Measurements from ENCODE around the gene ASIC4.
A peak's percentile ranks its signal among the peaks of the same experiment; 100 is the strongest.

Gene ASIC4

GRCh38 chr2:219492575-219492974, 21.7 kb upstream of the ASIC4 start:
- Histone ChIP-seq H3K4me1 (ENCODE audit: control insufficient read depth, insufficient read depth, low read length) (peaks cover 26% of the 10 kb centered on the region), H3K27ac (ENCODE audit: low read depth, low read length) (no peak overlapping the region; the same call in 1 of the 2 replicates), H3K36me3 (ENCODE audit: control insufficient read depth, insufficient read depth, low read length) (no peaks in the 10 kb centered on the region), H3K9me3 (ENCODE audit: control insufficient read depth, insufficient read depth, low read depth, low read length) (no peaks in the 10 kb centered on the region), H3K4me3 (ENCODE audit: low read depth, low read length) (no peak overlapping the region), H3K9ac (ENCODE audit: low read length) (no peak overlapping the region), H3K27me3 (ENCODE audit: control insufficient read depth, insufficient read depth, low read length) (peaks cover 63% of the 10 kb centered on the region)

- H3K36me3 ChIP-seq (ENCODE audit: control insufficient read depth, insufficient read depth, low read length) = no peaks in the 10 kb centered on the region
- peaks cover 63% of the 10 kb centered on the region for H3K27me3 ChIP-seq (ENCODE audit: control insufficient read depth, insufficient read depth, low read length)
- no peak overlapping the region for H3K9ac ChIP-seq (ENCODE audit: low read length)
- no peaks in the 10 kb centered on the region for H3K9me3 ChIP-seq (ENCODE audit: control insufficient read depth, insufficient read depth, low read depth, low read length)
- H3K27ac ChIP-seq (ENCODE audit: low read depth, low read length) = no peak overlapping the region
- H3K4me3 ChIP-seq (ENCODE audit: low read depth, low read length) = no peak overlapping the region
- peaks cover 26% of the 10 kb centered on the region for H3K4me1 ChIP-seq (ENCODE audit: control insufficient read depth, insufficient read depth, low read length)
These were observed 21.2 kb upstream of the ASIC4 start for GRCh38 chr2:219493086-219493485.

GRCh38 chr2:219494952-219495530, 19.2 kb upstream of the ASIC4 start:
- no peak overlapping the region for H3K27ac ChIP-seq (ENCODE audit: low read depth, low read length)
- H3K4me1 ChIP-seq (ENCODE audit: control insufficient read depth, insufficient read depth, low read length) = peaks cover 37% of the 10 kb centered on the region
- no peaks in the 10 kb centered on the region for H3K9me3 ChIP-seq (ENCODE audit: control insufficient read depth, insufficient read depth, low read depth, low read length)
- H3K27me3 ChIP-seq (ENCODE audit: control insufficient read depth, insufficient read depth, low read length) = peaks cover 61% of the 10 kb centered on the region
- no peak overlapping the region for H3K9ac ChIP-seq (ENCODE audit: low read length)
- no peaks in the 10 kb centered on the region for H3K36me3 ChIP-seq (ENCODE audit: control insufficient read depth, insufficient read depth, low read length)
- H3K4me3 ChIP-seq (ENCODE audit: low read depth, low read length) = no peak overlapping the region

GRCh38 chr2:219495531-219496122, 18.7 kb upstream of the ASIC4 start:
- H3K27ac ChIP-seq (ENCODE audit: low read depth, low read length) = no peak overlapping the region
- H3K9ac ChIP-seq (ENCODE audit: low read length) = no peak overlapping the region

GRCh38 chr2:219496247-219496824, 17.9 kb upstream of the ASIC4 start:
- peaks cover 61% of the 10 kb centered on the region for H3K27me3 ChIP-seq (ENCODE audit: control insufficient read depth, insufficient read depth, low read length)
- H3K4me1 ChIP-seq (ENCODE audit: control insufficient read depth, insufficient read depth, low read length) = peaks cover 44% of the 10 kb centered on the region
- H3K4me3 ChIP-seq (ENCODE audit: low read depth, low read length) = peak overlapping the region; percentile 79
- H3K9me3 ChIP-seq (ENCODE audit: control insufficient read depth, insufficient read depth, low read depth, low read length) = no peaks in the 10 kb centered on the region
- no peaks in the 10 kb centered on the region for H3K36me3 ChIP-seq (ENCODE audit: control insufficient read depth, insufficient read depth, low read length)
- H3K27ac ChIP-seq (ENCODE audit: low read depth, low read length) = no peak overlapping the region
- H3K9ac ChIP-seq (ENCODE audit: low read length) = no peak overlapping the region

More at GRCh38 chr2:219495531-219496122, 18.7 kb upstream of the ASIC4 start:
- H3K4me3 ChIP-seq (ENCODE audit: low read depth, low read length) = no peak overlapping the region
- peaks cover 61% of the 10 kb centered on the region for H3K27me3 ChIP-seq (ENCODE audit: control insufficient read depth, insufficient read depth, low read length)
- H3K9me3 ChIP-seq (ENCODE audit: control insufficient read depth, insufficient read depth, low read depth, low read length) = no peaks in the 10 kb centered on the region
- H3K4me1 ChIP-seq (ENCODE audit: control insufficient read depth, insufficient read depth, low read length) = peaks cover 42% of the 10 kb centered on the region
- H3K36me3 ChIP-seq (ENCODE audit: control insufficient read depth, insufficient read depth, low read length) = no peaks in the 10 kb centered on the region

GRCh38 chr2:219496825-219497494, 17.3 kb upstream of the ASIC4 start:
- Histone ChIP-seq H3K4me1 (ENCODE audit: control insufficient read depth, insufficient read depth, low read length) (peaks cover 50% of the 10 kb centered on the region), H3K27ac (ENCODE audit: low read depth, low read length) (no peak overlapping the region), H3K36me3 (ENCODE audit: control insufficient read depth, insufficient read depth, low read length) (no peaks in the 10 kb centered on the region), H3K4me3 (ENCODE audit: low read depth, low read length) (peak overlapping the region; percentile 79), H3K27me3 (ENCODE audit: control insufficient read depth, insufficient read depth, low read length) (peaks cover 61% of the 10 kb centered on the region), H3K9me3 (ENCODE audit: control insufficient read depth, insufficient read depth, low read depth, low read length) (no peaks in the 10 kb centered on the region), H3K9ac (ENCODE audit: low read length) (peak overlapping the region; percentile 5)

- Histone ChIP-seq H3K36me3 (ENCODE audit: control insufficient read depth, insufficient read depth, low read length) (no peaks in the 10 kb centered on the region), H3K4me1 (ENCODE audit: control insufficient read depth, insufficient read depth, low read length) (peaks cover 54% of the 10 kb centered on the region), H3K27me3 (ENCODE audit: control insufficient read depth, insufficient read depth, low read length) (peaks cover 55% of the 10 kb centered on the region), H3K9me3 (ENCODE audit: control insufficient read depth, insufficient read depth, low read depth, low read length) (no peaks in the 10 kb centered on the region), H3K4me3 (ENCODE audit: low read depth, low read length) (peak overlapping the region; percentile 79), H3K27ac (ENCODE audit: low read depth, low read length) (no peak overlapping the region), H3K9ac (ENCODE audit: low read length) (peak overlapping the region; percentile 47)
These were observed 16.6 kb upstream of the ASIC4 start for GRCh38 chr2:219497495-219498279.

- peaks cover 4% of the 10 kb centered on the region; the same call in 1 of the 2 replicates for H3K36me3 ChIP-seq (ENCODE audit: control insufficient read depth, insufficient read depth, low read length)
- H3K4me1 ChIP-seq (ENCODE audit: control insufficient read depth, insufficient read depth, low read length) = peaks cover 54% of the 10 kb centered on the region
- H3K9ac ChIP-seq (ENCODE audit: low read length) = peak within 1 kb of the TSS; percentile 73
- H3K9me3 ChIP-seq (ENCODE audit: control insufficient read depth, insufficient read depth, low read depth, low read length) = no peaks in the 10 kb centered on the region
- H3K27me3 ChIP-seq (ENCODE audit: control insufficient read depth, insufficient read depth, low read length) = peaks cover 48% of the 10 kb centered on the region
- H3K4me3 ChIP-seq (ENCODE audit: low read depth, low read length) = peak within 1 kb of the TSS; percentile 79
- peak within 1 kb of the TSS; percentile 75; the same call in 1 of the 2 replicates for H3K27ac ChIP-seq (ENCODE audit: low read depth, low read length)
These were observed 15.8 kb upstream of the ASIC4 start, which contains the start of gene GMPPA for GRCh38 chr2:219498280-219499057. Gene GMPPA (plus strand): TSS chr2:219498891. CDS start chr2:219499976, 1,085 bp downstream.

- H3K4me1 ChIP-seq (ENCODE audit: control insufficient read depth, insufficient read depth, low read length) = peaks cover 54% of the 10 kb centered on the region
- H3K27ac ChIP-seq (ENCODE audit: low read depth, low read length) = peak overlapping the region; percentile 75; the same call in 1 of the 2 replicates
These were observed 15.3 kb upstream of the ASIC4 start for GRCh38 chr2:219499058-219499307.

GRCh38 chr2:219499555-219499954, 14.7 kb upstream of the ASIC4 start:
- Histone ChIP-seq H3K9me3 (ENCODE audit: control insufficient read depth, insufficient read depth, low read depth, low read length) (no peaks in the 10 kb centered on the region), H3K9ac (ENCODE audit: low read length) (peak overlapping the region; percentile 73), H3K27me3 (ENCODE audit: control insufficient read depth, insufficient read depth, low read length) (peaks cover 37% of the 10 kb centered on the region), H3K4me3 (ENCODE audit: low read depth, low read length) (peak overlapping the region; percentile 79), H3K27ac (ENCODE audit: low read depth, low read length) (no peak overlapping the region), H3K4me1 (ENCODE audit: control insufficient read depth, insufficient read depth, low read length) (peaks cover 54% of the 10 kb centered on the region), H3K36me3 (ENCODE audit: control insufficient read depth, insufficient read depth, low read length) (peaks cover 15% of the 10 kb centered on the region)

More at GRCh38 chr2:219499058-219499307, 15.3 kb upstream of the ASIC4 start:
- H3K9ac ChIP-seq (ENCODE audit: low read length) = peak overlapping the region; percentile 73
- peaks cover 42% of the 10 kb centered on the region for H3K27me3 ChIP-seq (ENCODE audit: control insufficient read depth, insufficient read depth, low read length)
- peak overlapping the region; percentile 79 for H3K4me3 ChIP-seq (ENCODE audit: low read depth, low read length)
- H3K36me3 ChIP-seq (ENCODE audit: control insufficient read depth, insufficient read depth, low read length) = peaks cover 9% of the 10 kb centered on the region; the same call in 1 of the 2 replicates
- H3K9me3 ChIP-seq (ENCODE audit: control insufficient read depth, insufficient read depth, low read depth, low read length) = no peaks in the 10 kb centered on the region

All from HUES6 (cell line).